ENCODE measurements around the gene FXYD5. TPM values are rescaled to one million over a fixed set of nuclear protein-coding genes. Genes with fewer than 3 reads are reported as not detected.

FXYD5 gene
- total and polyA plus RNA-seq, 2 donors (not counting 1 experiment from before 2014, with no cell fraction given), result 19.8 to 100 TPM

GRCh38 chr19:35153701-35154524 lies 622 bp upstream of the FXYD5 start:
- Histone ChIP-seq H2AFZ (ENCODE audit: low read length) (peak overlapping the region; percentile 45), H4K20me1 (ENCODE audit: control insufficient read depth, extremely low read depth, insufficient read depth, low read length) (no peaks in the 10 kb centered on the region), H3K4me2 (ENCODE audit: extremely low read depth, insufficient read depth, low read length) (peak overlapping the region; percentile 84), H3K27me3 (ENCODE audit: control insufficient read depth, insufficient read depth, low read length) (no peaks in the 10 kb centered on the region), H3K36me3 (ENCODE audit: control insufficient read depth, insufficient read depth, low read length) (peaks cover 6% of the 10 kb centered on the region), H3K9me3 (ENCODE audit: control insufficient read depth, insufficient read depth, low read depth, low read length) (no peaks in the 10 kb centered on the region), H3K9ac (ENCODE audit: insufficient read depth, low read length) (no peak overlapping the region), H3K27ac (ENCODE audit: insufficient read depth, low read length) (peak overlapping the region; percentile 92), H3K4me1 (ENCODE audit: control insufficient read depth, extremely low read depth, insufficient read depth, low read length) (peaks cover 2% of the 10 kb centered on the region), H3K79me2 (ENCODE audit: control insufficient read depth, insufficient read depth, low read length) (peaks cover 22% of the 10 kb centered on the region), H3K4me3 (replicated peaks in 1 of 4; ENCODE audit: control extremely low read depth in 1 of 4, insufficient read depth in 1 of 4, low read depth in 3 of 4, low read length in 4 of 4) (peak overlapping the region; percentile 50 to 90 (median 75))
- TF ChIP-seq, protein P1, sequence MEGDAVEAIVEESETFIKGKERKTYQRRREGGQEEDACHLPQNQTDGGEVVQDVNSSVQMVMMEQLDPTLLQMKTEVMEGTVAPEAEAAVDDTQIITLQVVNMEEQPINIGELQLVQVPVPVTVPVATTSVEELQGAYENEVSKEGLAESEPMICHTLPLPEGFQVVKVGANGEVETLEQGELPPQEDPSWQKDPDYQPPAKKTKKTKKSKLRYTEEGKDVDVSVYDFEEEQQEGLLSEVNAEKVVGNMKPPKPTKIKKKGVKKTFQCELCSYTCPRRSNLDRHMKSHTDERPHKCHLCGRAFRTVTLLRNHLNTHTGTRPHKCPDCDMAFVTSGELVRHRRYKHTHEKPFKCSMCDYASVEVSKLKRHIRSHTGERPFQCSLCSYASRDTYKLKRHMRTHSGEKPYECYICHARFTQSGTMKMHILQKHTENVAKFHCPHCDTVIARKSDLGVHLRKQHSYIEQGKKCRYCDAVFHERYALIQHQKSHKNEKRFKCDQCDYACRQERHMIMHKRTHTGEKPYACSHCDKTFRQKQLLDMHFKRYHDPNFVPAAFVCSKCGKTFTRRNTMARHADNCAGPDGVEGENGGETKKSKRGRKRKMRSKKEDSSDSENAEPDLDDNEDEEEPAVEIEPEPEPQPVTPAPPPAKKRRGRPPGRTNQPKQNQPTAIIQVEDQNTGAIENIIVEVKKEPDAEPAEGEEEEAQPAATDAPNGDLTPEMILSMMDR (conservative IDR thresholded peaks at IDR 0.05 in 1 of 2, IDR thresholded peaks at IDR 0.05 in 1 of 2; ENCODE audit: low read depth in 1 of 2, low read length in 2 of 2), result peak; percentile 42 to 61
- TF ChIP-seq EZH2 (IDR thresholded peaks at IDR 0.05; ENCODE audit: low read length, missing control alignments), result no peak
- DNase-seq (ENCODE audit: low read depth in 2 of 2), result peak in 1 of 2 donors; percentile 33

GRCh38 chr19:35155441-35155840 lies 906 bp downstream of the FXYD5 start:
- Histone ChIP-seq H3K79me2 (ENCODE audit: control insufficient read depth, insufficient read depth, low read length) (peaks cover 22% of the 10 kb centered on the region), H2AFZ (ENCODE audit: low read length) (no peak overlapping the region), H3K4me1 (ENCODE audit: control insufficient read depth, extremely low read depth, insufficient read depth, low read length) (peaks cover 2% of the 10 kb centered on the region), H3K9ac (ENCODE audit: insufficient read depth, low read length) (peak overlapping the region; percentile 68), H4K20me1 (ENCODE audit: control insufficient read depth, extremely low read depth, insufficient read depth, low read length) (no peaks in the 10 kb centered on the region), H3K4me2 (ENCODE audit: extremely low read depth, insufficient read depth, low read length) (peak overlapping the region; percentile 92), H3K36me3 (ENCODE audit: control insufficient read depth, insufficient read depth, low read length) (peaks cover 8% of the 10 kb centered on the region), H3K9me3 (ENCODE audit: control insufficient read depth, insufficient read depth, low read depth, low read length) (no peaks in the 10 kb centered on the region), H3K27ac (ENCODE audit: insufficient read depth, low read length) (peak overlapping the region; percentile 92), H3K27me3 (ENCODE audit: control insufficient read depth, insufficient read depth, low read length) (no peaks in the 10 kb centered on the region), H3K4me3 (replicated peaks in 1 of 4; ENCODE audit: control extremely low read depth in 1 of 4, insufficient read depth in 1 of 4, low read depth in 3 of 4, low read length in 4 of 4) (peak overlapping the region; percentile 69 to 90 (median 86))
- TF ChIP-seq EZH2 (IDR thresholded peaks at IDR 0.05; ENCODE audit: low read length, missing control alignments), result no peak
- TF ChIP-seq, protein P1 (conservative IDR thresholded peaks at IDR 0.05 in 1 of 2, IDR thresholded peaks at IDR 0.05 in 1 of 2; ENCODE audit: low read depth in 1 of 2, low read length in 2 of 2), result no peak
- no peak for DNase-seq (ENCODE audit: low read depth in 2 of 2)

GRCh38 chr19:35155981-35156672 lies 1.6 kb downstream of the FXYD5 start:
- peaks cover 2% of the 10 kb centered on the region for H3K4me1 ChIP-seq (ENCODE audit: control insufficient read depth, extremely low read depth, insufficient read depth, low read length)
- no peaks in the 10 kb centered on the region for H4K20me1 ChIP-seq (ENCODE audit: control insufficient read depth, extremely low read depth, insufficient read depth, low read length)
- peak overlapping the region; percentile 69 to 90 (median 86) for H3K4me3 ChIP-seq (replicated peaks in 1 of 4; ENCODE audit: control extremely low read depth in 1 of 4, insufficient read depth in 1 of 4, low read depth in 3 of 4, low read length in 4 of 4)
- H3K9me3 ChIP-seq (ENCODE audit: control insufficient read depth, insufficient read depth, low read depth, low read length), result no peaks in the 10 kb centered on the region
- no peak for DNase-seq (ENCODE audit: low read depth in 2 of 2)
- H3K9ac ChIP-seq (ENCODE audit: insufficient read depth, low read length), result no peak overlapping the region
- H3K27ac ChIP-seq (ENCODE audit: insufficient read depth, low read length), result no peak overlapping the region
- peaks cover 22% of the 10 kb centered on the region for H3K79me2 ChIP-seq (ENCODE audit: control insufficient read depth, insufficient read depth, low read length)
- no peak overlapping the region for H2AFZ ChIP-seq (ENCODE audit: low read length)
- H3K36me3 ChIP-seq (ENCODE audit: control insufficient read depth, insufficient read depth, low read length), result peaks cover 9% of the 10 kb centered on the region
- H3K27me3 ChIP-seq (ENCODE audit: control insufficient read depth, insufficient read depth, low read length), result no peaks in the 10 kb centered on the region
- no peak for TF ChIP-seq EZH2 (IDR thresholded peaks at IDR 0.05; ENCODE audit: low read length, missing control alignments)
- TF ChIP-seq, protein P1 (conservative IDR thresholded peaks at IDR 0.05 in 1 of 2, IDR thresholded peaks at IDR 0.05 in 1 of 2; ENCODE audit: low read depth in 1 of 2, low read length in 2 of 2), result no peak
- peak overlapping the region; percentile 92 for H3K4me2 ChIP-seq (ENCODE audit: extremely low read depth, insufficient read depth, low read length)

Data from fibroblast of lung (primary cell).